Activated CD8-positive, alpha-beta memory T cell treated with anti-CD3 and anti-CD28 coated beads, Interleukin-2, amount 50 U/mL, for 1 hour (primary cell): ENCODE data around the gene UQCR10.
"Not testable (repeated sequence)": the region's sequence is repeated elsewhere in the genome, so short reads cannot be mapped to it uniquely, and the experiment has no call there.

Experiments
- DNase-seq: peaks from one replicate; pipeline ENCODE4 v3.0.0-alpha.2; 2020; ENCODE audit errors: extremely low read depth

Gene UQCR10

DNA sequence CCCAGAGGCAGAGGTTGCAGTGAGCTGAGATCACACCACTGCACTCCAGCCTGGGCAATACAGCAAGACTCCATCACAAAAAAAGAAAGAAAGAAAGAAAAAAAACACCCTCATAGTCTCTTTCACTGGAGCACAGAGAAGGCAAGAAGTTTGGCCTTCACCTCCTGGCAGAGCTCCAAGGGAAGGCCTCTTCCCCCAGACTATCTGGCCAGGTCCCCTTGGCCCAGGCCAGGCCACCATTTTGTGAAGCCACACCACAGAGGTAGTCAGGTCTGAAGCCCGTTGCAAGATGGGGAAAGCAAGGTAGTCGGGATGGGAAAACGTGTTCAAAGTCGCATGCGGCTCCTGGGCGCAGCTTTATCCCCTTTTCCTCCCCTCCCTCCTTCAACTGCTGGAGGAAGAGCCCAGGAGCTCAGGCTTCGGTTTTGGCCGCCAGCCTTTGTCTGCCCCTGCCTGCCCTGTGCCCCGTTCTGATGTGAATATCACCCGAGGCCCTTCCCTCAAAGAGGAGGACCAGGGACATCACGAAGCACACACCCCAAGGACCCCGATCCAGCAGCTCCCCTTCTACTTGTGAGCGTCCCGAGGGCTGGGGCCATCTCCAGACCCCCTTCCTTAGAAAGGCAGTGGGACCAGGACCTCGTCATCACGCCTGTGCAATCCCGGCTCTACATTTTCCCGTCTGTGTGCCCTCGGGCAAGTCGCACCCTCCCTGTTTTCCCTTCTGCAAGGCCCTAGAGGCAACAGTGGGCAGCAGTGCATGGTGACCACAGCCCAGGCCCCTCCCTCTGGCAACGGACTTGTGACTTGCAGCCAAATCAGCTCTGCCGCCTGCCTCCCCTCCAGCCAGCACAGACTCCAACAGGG lies 29.7 kb upstream of the UQCR10 start:
- DNase-seq, result no peak

DNA sequence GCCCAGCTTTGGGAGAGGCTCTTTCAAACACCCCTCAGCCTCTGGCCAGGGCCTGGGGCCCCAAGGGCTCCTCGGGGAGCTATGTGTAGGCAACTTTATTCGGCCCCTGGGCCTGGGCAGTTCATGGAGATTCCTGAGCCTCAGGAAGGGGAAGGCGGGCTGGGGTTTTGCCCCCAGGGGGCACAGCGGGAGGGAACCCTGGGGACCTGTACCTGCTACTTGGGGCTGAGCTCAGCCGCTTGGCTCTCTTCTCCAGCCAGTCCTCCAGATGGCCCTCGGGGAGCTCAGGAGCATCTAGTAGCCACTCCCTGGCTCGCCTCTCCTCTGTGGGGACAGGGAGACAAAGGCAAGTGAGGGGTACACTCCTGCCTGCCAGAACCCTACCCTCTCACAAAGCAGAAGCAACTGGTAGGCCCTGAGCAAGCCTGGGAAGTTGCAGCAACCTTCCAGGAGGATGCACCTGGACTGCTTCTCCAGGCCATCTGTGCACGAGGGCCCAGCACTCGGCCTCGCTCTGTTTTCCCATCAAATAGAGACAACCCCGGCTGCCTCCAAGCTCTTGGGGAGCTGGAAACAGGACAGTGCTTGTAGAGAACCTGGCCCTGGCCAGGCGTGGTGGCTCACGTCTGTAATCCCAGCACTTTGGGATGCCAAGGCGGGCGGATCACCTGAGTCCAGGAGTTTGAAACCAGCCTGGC lies 28.9 kb upstream of the UQCR10 start:
- DNase-seq, result no peak

DNA sequence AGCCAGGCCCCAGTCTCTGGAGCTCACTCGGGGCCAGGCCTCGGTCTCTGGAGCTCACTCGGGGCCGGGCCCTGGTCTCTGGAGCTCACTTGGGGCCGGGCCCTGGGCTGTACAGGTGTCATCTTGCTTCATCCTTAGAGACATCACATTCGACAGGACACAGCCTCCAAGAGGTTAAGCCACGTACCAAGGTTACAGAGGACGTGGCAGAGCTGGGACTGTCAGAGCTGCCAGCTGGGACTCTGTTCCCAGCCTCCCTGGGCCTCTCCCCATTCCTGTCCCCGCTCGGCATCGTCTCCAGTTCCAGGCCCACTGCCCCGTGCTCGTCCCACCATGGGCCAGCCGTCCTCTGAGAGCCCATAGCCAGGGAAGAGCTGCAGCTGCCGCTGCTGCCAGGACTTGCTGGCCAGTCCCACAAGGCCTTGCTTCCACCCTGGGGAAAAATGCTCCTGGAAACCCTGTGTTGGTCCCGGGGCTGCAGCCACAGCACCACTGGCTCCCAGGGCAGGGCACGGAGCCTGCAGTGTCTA lies 27.8 kb upstream of the UQCR10 start:
- no peak for DNase-seq

- no peak for DNase-seq
Measured at GRCh38 chr22:29740216-29740615, 27.0 kb upstream of the UQCR10 start.

- DNase-seq, result no peak
Measured at GRCh38 chr22:29741926-29742325, 25.2 kb upstream of the UQCR10 start.

DNA sequence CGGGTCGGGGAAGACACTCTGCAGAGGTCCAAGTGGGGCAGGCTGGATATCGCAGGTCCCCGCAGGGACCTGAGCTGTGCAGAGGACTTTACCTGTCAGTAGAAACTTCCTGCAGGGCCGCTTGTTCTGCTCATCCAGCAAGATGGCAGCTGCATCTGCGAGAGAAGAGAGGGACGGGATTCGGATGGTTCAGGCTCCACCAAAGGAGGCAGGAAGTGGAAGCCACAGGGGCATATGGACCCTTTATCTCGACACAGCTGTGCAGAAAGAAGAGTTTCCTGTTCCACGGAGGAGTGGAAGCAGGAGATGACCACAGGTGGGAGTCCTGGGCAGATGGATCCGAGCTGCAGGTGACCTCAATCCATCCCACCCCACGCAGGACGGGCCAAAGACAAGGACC lies 24.8 kb upstream of the UQCR10 start:
- DNase-seq, result no peak

DNA sequence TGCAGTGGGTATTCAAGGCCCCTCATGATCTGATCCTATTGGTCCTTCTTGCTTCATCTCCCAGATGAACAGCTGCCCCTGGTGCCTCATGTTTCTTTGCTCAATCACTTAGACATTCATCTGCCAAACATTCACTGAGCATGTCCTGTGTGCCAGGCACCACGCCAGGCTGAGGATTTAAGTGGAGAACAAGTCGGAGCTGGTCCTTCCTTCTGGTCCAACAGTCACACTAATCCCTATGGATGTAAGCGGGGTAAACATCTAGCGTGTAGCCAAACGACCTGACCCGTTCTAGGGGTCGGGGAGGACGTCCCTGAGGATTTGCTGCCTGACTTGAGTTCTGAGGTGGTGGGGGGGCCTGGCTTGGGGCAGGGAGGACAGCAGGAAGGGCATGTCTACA lies 22.3 kb upstream of the UQCR10 start:
- DNase-seq, result no peak

- no peak for DNase-seq
Measured at GRCh38 chr22:29747832-29748231, 19.3 kb upstream of the UQCR10 start.

- no peak for DNase-seq
Measured at GRCh38 chr22:29748248-29748893, 18.8 kb upstream of the UQCR10 start.

DNA sequence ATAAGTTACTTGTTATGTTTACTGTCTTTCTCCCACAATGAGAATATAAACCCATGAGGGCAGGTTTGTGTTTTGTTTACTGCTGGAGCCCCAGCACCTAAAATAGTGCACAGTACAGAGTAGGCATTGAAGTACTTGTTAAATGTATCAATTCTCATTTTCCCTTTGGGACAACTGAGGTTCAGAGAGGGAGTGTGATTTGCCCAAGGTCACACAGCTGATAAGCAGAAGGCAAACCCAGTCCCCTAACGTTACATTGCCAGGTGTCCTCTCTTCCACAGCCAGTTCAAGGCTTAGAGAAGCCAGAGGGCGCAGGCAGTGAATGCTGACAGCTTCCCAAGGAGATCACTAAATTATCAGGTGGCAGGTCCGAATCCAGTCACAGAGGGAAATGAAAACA lies 17.1 kb upstream of the UQCR10 start:
- no peak for DNase-seq

DNA sequence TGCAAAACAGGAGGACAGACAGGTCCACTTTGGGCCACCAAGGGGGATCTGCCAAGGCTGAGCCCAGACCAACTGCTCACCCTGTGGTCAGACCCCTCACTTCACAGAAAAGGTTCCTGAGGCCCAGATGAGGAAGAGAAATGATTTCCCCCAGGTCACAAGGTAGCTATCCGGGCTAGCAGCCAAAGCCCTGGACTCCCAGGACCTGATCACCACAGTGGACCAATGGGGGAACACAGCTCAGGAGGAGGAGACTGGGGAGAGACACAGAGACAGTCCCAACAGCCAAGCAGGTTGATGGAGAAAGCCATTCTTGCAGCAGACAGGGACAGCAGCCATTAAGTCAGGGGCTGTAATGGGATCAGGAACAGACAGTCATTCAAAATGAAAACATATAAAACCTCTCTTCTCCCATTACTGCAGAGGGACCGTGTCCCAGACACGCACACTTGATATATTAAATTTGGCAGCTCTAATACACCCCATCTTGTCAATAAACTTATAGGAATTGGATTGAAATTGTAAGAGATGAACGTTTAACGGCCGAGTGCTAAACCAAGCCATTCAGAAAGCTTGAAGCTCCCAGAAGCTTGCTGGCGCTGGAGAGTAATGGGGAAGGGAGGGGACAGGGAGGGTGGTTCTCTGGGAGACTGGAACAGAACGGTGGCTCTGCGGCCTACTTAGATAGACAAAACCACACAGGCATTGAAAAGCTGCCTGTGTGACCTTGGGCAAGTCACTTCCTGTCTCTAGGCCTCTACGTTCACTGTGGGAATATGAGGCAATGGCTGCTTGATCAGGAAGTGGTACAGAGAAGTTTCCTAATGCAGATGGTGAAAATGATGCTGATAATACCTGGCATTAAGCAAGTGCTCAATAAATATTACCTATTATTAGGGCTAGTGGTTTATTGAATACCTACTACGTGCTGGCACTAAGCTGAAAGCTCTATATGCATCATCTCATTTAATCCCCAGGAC lies 16.3 kb upstream of the UQCR10 start:
- DNase-seq, result no peak

DNA sequence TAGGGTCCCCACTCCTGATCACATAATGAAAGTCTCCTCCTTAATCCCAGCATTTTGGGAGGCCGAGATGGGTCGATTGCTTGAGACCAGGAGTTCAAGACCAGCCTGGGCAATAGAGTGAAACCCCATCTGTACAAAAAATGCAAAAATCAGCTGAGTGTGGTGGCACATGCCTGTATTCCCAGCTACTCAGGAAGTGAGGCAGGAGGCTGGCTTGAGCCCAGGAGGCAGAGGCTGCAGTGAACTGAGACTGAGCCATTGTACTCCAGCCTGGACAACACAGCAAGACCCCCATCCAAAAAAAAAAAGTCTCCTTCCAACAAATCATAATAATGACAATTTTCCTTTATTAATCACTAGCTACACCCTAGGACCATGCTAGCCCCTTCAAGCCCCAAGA lies 15.5 kb upstream of the UQCR10 start:
- no peak for DNase-seq

- no peak for DNase-seq
Measured at GRCh38 chr22:29753808-29754657, 13.1 kb upstream of the UQCR10 start.

GRCh38 chr22:29754658-29755395 lies 12.3 kb upstream of the UQCR10 start:
- DNase-seq, result not testable (repeated sequence)

- DNase-seq, result no peak
Measured at GRCh38 chr22:29755889-29756288, 11.3 kb upstream of the UQCR10 start.

GRCh38 chr22:29756341-29756740 lies 10.8 kb upstream of the UQCR10 start:
- DNase-seq, result no peak

GRCh38 chr22:29757096-29757495 lies 10.1 kb upstream of the UQCR10 start:
- DNase-seq, result no peak

DNA sequence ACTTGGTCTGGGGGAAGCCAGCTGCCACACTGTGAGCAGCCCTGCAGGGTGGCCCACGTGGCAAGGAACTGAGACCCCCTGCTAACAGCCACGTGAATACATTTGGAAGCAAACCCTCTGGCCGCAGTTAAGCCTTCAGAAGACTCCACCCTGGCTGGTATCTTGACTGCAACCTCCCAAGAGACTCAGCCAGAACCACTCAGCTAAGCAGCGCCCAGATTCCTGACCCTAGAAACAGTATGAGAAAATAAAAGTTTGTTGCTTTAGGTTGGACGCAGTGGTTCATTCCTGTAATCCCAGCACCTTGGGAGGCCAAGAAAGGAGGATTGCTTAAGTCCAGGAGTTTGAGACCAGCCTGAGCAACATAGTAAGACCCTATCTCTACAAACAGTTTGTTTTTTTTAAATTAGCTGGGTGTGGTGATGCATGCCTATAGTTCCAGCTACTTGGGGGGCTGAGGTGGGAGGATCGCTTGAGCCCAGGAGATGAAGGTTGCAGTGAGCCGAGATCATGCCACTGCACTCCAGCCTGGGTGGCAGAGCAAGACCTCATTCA lies 9.0 kb upstream of the UQCR10 start:
- DNase-seq, result no peak

GRCh38 chr22:29758959-29759358 lies 8.2 kb upstream of the UQCR10 start:
- no peak for DNase-seq
